CD4-positive, alpha-beta T cell treated with Interleukin-6 at 100 ng/mL for 8 hours (primary cell): ENCODE data around the gene ADGRG3.

Source experiments
- DNase-seq: peaks from one replicate; pipeline ENCODE4 v3.0.0-alpha.2; 2020; ENCODE audit warnings: mixed read lengths, low spot score

The ADGRG3 gene

DNA sequence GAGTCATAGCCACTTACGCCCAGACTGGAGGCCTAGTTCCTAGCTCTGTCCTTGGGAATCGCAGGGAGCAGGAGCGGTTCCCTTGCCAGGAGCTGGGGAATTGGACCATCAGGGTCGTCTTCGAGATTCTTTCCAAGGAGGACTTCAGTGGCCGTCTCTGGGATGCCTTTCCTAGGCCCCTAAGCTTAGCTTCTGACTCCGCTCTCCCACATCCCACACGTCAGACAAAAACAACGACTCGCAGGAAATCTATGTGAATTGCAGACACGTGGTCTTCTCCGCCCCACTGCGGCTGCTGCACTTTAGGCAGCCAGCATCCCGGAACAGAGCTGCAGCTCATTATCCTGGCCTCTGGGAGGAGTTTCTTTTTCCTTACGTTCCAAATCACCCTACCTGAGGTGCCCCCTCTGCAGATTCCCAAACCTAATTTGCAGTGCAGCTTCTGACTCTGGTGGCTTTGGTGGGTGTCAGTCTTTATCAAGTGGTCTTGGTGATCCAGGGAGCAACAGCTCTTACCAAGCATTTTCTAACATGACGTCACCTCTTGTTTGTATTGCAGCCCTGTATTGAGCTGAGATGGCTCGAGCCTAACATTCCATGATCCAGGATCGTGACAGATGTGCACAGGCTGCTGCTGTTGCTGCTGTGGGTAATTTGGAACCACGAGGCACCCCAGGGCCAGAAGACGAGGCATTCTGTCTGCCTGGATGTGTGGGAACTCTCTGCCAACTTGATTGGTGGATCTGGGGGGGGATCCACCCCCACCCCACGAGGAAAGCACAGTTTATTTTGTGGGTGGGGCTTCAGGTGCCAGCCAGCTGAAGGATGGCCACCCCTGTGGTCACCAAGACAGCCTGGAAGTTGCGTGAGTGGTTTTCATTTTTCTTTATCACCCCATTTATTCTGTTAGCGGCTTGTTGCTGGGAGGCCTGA, 68.6 kb downstream of the ADGRG3 start:
- DNase-seq, result peak; percentile 53

DNA sequence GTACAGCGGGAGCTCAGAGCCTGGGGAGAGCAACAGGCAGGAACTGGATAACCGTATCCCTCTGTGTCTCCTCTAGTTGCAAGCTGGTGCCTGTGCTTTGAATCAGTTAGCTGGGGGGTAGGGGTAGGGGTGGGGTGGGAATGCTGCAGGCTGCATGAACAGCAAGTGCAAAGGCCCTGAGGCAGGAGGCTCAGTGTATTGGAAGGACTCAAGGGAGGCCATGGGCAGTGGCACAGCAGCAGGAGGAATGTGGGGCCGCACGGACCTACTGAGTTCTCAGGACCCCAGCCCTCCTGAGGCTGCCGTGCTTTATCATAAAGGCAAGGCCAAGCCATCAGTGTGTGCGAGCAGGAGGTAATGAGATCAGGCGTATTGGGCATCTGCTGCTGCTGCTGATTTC, 70.7 kb downstream of the ADGRG3 start:
- DNase-seq, result no peak
